Measurements from ENCODE around the gene STK32B.

Gene STK32B

DNA sequence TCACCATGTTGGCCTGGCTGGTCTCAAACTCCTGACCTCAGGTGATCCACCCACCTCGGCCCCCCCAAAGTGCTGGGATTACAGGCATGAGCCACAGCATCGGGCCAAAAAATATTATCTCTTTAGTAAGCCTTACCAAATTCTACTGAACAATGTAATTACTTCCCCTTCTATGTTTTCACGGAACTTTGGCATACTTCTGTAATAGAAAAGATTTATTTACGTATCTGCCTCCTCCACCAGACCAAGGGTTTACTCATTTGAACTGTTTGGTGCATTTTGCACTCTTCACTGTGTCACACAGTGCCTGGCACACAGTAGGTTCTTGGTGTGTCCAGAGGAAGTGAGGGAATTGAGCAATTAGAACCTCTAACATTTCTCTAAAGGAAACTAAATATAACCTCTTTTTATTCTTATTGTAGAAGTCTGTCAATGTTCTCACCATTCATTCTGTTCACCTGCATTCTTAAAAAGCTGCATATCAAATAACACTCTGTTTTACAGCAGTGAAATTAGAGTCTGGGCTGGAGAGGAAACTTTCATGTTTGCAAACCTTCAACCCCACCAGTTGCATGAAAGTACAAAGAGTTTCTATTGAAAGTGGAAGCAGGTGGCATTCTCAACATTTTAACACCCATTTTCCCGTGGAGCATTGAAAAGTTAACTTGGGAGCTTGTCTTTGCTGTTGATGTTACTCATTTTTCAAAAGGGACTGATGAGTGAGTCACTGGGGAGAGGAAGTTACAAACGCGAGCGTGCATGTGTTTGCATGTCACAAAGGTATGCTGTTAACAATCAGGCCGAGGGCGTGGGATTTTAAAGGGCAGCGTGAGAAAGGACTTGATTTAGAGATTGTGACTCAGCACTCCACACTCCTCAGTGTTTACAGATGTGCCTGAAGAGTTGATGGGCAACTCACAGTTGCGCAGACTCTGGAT is 314.1 kb downstream of the STK32B start:
- DNase-seq (ENCODE audit: low read depth in 2 of 2): no peak

DNA sequence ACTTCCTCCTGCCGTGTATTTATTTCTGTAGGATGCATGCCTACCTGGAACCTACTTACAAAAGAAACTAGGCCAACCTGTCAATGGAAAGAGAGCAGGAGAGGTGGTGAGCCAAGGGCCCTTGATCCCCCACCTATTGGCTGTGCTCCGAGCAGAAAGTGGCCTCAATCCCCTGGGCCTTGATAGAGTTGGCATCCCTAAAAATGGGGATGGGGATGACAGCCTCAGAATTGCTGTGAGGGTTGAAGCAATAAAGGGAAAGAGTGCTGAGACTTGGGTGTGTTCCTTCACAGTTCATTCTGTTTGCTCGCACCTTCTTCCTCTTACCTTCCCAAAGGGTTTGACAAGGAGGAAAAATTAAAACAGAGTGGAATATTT is 314.7 kb downstream of the STK32B start:
- DNase-seq (ENCODE audit: low read depth in 2 of 2): no peak

DNA sequence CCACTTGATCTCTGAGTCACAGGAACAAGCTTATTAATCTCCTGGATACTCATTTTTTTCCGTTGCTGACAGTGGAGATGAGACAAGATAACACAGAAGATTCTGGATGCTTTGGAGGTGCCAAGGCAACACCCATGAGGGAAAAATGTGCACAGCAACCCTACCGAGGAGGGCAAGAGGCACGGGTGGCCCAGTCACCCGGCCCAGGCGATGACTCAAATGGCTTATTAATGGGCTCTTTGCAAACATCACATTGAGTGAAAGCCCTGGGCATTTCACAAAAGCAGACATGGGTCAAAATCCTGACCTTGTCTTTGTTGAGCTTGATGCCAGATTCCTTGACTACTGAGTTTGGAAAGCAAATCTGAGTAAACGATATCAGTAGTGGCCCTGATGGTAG is 315.1 kb downstream of the STK32B start:
- DNase-seq (ENCODE audit: low read depth in 2 of 2): no peak

DNA sequence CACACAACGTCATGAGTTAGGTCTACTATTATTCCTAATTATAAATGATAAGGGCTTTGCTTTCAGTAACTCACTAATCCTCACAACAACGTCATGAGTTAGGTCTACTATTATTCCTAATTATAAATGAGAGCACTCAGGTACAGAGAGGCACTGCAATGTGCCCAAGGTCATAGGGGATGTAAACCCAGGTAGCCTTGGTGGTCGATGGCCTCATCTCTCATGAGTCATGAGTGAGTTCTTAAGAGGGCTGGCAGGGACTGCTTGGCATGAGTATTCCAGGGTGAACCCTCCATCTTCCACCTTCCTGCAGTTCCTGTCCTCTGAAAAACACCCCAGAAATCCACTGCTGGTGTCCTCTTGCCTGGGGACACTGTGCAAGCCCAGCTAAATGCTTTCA is 317.1 kb downstream of the STK32B start:
- DNase-seq (ENCODE audit: low read depth in 2 of 2): no peak

DNA sequence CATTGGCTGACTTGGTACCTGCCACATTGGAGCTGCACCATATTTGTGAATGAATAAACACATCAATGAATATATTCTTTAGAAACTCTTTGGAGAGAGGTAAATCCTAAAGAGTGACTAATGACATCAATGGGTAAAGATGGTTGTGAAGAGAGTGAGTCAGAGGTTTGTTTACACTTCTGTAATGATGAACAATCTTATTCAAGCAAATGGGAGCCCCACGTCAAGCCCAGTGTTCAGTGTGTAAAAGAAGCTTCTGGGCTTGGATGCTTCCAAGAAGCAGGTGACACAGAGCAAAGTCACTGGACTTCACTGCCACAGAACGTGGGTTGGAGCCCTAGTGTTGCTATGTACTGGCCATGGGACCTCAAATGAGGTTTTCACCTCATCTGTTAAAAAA is 319.0 kb downstream of the STK32B start:
- DNase-seq (ENCODE audit: low read depth in 2 of 2): no peak

DNA sequence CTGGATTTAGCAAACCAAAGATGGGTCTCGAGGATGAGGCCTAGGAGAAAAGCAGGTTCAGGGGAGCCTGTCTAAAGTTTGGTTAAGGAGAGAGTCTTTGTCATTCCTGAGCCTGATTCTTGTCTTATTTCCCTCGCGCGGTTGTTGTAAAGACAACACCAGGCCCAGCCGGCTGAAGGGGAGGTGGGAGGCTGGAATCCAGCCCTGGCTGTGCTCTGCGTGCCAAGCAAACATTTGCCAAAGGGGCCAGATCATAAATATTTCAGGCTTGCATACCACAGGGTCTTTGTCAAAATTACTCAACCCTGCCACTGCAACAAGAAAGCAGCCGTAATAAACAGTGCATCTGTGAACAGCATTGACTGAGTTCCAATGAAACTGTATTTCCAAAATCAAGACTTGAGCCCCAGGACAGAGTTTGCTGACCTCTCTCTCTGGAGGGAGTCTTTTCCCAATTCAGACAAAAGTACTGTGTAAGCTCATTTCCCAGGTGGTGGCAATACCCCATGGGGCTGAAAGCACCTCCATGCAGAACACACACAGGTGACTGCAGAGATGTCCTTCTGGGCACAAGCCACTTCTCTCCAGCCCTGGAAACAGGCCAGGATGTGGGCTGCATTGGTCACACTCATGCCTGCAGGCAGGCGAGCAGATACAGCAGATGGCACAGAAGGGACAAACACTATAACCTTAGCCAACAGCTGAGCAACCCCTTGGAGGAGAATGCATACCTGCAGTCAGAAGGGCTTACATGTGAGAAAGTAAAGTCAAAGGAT is 320.3 kb downstream of the STK32B start:
- no peak for DNase-seq (ENCODE audit: low read depth in 2 of 2)

DNA sequence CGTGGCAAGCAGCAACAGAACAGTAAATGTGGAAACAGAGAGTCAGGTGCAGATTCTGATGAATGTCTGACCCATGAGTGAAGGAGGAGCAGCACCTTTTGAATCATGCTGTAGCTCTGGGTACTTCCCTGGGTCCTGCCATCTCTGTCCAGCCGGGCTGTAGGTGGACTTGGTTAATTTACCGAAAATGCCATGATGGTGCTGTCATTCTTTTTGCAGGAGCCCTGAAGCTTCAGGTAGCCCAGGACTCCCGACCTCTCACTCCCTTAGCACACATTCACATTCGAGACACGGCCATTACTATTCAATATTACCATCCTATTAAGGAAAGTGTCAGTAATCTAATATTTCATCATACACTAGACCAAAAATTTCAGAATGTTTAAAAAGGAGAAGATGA is 320.9 kb downstream of the STK32B start:
- DNase-seq (ENCODE audit: low read depth in 2 of 2): no peak

DNA sequence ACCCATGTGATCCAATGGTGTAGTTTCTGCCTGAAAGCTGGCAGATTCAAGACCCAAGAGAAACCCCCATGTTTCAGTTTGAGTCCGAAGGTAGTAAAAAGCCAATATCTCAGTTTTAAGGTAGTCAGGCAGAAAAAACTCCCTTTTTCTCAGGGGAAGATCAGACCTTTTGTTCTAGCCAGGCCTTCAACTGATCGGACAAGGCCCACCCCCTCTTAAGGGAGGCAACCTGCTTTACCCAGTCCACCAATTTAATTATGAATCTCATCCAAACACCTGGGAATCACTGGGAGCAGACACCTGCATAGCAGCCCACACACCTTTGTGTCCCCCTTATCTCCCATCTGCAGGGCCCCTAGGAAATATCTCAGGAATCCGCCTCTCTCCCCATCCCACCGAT is 322.0 kb downstream of the STK32B start:
- no peak for DNase-seq (ENCODE audit: low read depth in 2 of 2)

DNA sequence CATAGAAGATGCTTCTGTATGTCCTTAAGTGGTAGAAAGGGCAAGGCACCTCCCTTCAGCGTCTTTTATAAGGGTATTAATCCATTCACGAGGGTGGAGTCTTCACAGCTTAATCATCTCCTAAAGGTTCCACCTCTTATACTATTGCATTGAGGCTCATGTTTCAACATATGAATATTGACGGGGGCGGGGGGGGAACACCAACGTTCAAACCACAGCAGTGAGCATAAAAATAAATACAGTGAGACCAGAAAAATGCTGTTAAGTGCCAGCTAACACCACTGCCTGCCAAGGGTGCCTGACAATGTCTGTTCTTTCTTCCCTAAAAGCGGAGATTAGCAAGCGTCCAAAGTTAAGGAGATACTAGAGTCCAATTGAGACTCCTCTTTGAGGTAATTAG is 323.3 kb downstream of the STK32B start:
- DNase-seq (ENCODE audit: low read depth in 2 of 2): no peak

DNA sequence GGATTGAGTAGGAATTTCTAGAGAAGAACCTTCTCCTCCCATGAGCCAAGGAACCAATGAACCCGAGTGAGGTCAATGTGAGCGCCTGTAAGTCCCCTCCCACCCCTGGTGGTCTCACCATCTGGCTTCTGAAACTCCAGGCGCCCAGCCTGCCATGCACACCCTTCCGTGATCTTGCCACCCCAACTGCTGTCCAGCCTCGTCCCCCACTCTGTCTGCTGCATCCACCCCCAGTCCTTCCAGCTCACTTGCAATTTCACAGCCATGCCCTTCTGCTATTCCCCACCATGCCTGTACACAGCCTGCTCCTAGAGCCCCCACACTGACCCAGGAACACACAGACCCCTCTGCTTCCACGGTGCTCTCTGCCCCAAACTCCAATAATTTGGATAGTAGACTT is 323.7 kb downstream of the STK32B start:
- no peak for DNase-seq (ENCODE audit: low read depth in 2 of 2)

DNA sequence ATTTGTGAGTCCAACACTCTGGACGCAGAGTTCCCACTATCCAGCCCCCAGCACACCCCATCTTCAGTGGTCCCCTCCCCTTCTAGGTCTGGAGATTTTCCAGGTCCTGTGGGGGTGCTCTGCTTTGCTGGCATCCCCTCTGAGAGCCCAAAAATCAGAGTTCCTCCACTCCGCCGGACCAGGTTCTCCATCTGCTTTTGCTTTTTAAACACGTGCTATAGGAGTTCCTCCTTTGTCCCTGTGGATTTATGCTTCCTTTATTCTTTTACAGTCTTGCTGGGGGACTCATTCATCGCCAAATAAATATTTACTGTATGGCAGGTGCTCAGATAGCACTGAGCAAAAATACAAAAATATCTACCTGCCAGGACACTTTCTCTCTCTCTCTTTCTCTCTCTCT is 324.7 kb downstream of the STK32B start:
- DNase-seq (ENCODE audit: low read depth in 2 of 2): no peak

DNA sequence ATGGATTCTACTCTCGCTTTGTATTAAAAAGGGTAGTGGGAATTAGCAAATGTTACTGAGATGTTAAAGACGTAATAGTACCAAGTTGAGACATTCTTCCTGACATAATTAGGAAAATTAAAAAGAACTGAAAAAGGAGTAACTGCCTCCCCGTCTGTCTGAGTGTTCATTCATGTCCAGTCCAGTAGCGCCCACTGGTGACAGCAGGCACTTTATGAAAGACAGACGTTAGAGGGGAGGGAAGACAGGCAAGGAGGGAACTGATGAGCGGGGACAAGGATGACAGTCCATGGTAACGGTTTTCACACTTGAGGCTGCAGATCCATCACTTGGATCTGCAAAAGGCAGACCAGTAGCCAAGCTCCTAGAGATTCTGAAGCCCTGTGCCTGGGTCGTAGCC is 326.7 kb downstream of the STK32B start:
- DNase-seq (ENCODE audit: low read depth in 2 of 2): no peak

DNA sequence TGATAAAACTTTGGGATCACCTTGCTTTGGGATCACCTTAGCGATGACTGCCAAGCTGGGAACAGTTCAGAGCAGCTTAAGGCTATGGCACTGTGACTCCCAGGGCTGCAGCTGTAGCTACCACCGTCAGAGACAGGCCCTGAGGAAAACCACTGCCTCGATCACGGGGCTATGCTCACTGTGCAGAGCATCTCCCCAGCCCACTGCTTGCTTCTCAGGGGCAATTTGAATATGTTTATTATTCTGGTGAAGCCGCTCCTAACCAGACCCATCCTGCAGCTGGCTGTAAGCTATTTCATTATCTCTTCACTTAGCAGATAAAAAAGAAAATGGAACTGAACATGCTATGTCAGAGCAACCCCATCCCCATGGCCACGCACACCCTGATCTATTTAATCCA is 328.6 kb downstream of the STK32B start:
- no peak for DNase-seq (ENCODE audit: low read depth in 2 of 2)

DNA sequence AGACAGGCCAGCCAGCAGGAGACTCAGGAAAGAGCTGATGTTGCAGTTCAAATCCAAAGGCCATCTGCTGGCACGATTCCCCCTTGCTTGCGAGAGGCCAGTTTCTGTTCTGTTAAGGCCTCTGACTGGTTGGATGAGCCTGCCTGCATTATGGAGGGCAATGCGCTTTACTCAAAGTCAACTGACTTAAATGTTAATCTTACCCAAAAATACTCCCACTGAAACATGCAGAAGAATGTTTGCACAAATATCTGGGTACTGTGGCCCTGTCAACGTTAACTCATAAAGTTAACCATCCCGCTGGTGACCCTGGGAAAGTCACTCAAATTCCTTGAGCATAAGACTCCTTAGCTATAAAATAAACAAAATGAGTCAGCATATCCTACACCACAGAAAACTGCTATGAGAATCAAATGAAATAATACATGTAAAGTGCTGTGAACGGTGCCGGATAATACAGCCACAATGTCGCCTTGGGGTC is 330.7 kb downstream of the STK32B start:
- DNase-seq (ENCODE audit: low read depth in 2 of 2): no peak

DNA sequence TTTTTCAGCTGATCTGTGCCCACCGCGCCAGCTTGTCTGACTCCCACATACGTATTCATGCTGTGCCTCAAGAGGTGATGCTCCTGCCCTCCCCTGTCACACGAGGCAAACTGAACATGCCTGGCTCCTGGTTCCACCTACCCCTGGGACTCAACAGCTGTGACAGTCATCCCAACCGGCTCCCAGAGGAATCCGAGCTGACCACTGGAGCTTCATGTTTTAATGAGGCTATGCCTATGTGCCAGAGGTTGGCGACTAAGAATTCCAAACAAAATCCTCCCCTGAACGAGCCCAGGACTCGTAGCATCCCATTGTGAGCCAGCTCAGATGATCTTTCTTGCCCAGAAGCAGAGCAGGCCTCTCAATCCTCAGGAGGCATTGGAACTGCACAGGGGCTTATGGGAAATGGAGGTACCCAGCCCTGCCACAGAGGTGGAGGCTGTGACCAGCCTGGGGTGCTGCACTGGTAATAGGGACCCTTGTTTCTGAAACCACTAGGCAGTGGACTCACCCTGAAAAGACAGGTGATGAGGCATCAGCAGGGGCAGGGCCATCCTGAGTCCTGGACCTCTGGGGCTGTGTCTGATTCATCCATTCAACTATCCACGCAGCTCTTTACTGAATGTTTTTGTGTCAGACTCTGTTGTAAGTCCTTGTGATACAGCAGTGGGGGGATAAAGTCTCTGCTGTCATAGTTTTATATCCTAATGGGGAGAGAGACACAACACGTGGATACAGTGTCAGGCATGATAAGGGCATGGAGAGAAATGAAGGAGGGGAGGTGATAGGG is 332.1 kb downstream of the STK32B start:
- DNase-seq (ENCODE audit: low read depth in 2 of 2): no peak

DNA sequence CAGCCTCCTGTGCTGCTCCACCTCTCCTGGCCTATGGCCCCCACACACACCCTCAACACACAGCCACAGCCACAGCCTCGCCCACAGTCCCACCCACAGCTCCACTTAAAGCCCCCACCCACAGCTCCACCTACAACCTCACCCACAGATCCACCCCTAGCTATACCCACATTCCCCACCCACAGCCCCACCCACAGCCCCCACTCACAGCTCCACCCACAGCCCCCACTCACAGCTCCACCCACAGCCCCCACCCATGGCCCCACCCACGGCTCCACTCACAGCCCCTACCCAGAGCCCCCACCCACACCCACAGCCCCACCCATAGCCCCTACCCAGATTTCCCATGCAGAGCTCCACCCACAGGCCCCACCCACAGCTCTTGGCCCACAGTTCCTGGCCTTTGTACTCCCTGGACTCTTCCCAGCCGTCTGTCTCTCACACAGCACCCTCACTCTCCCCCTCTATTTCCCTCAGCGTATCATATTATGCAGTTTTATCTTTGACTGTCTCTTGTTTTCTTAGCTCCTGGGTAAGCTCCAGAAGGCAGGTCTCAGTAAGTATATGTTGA is 334.5 kb downstream of the STK32B start:
- no peak for DNase-seq (ENCODE audit: low read depth in 2 of 2)

DNA sequence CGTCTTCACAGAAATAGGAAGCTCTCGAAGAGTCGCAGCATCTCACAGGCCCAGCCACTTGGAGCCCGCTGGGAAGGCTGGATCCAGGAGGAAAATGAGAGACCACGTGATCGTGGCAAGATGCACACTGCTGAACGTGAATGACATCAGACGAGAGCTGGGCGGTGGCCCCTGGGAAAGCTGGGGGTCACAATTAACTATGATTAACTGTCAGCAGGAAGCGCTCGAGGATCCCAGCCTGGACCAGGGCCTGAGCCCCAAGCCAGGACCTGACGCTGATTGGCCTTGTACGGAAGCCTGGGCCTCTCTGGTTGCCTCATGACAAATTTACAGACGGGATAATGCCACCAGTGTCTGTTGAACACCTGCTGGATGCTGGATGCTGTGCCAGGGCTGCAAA is 335.6 kb downstream of the STK32B start:
- no peak for DNase-seq (ENCODE audit: low read depth in 2 of 2)

DNA sequence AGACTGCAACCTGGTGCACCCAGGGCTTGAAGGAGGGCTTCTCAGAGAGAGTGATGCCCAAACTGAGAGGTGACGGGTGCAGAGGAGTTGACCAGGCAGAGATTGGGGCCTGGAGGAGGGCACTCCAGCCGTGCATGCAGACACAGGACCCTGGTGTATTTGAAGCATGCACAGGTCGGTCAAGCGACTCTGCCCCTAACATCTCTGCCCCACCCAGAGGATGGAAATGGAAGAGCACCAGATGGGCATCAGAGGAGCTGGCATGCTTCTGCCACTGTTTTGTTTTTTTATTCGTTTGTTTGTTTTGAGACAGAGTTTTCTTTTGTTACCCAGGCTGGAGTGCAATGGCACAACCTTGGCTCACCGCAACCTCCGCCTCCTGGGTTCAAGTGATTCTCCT is 336.2 kb downstream of the STK32B start:
- DNase-seq (ENCODE audit: low read depth in 2 of 2): no peak

DNA sequence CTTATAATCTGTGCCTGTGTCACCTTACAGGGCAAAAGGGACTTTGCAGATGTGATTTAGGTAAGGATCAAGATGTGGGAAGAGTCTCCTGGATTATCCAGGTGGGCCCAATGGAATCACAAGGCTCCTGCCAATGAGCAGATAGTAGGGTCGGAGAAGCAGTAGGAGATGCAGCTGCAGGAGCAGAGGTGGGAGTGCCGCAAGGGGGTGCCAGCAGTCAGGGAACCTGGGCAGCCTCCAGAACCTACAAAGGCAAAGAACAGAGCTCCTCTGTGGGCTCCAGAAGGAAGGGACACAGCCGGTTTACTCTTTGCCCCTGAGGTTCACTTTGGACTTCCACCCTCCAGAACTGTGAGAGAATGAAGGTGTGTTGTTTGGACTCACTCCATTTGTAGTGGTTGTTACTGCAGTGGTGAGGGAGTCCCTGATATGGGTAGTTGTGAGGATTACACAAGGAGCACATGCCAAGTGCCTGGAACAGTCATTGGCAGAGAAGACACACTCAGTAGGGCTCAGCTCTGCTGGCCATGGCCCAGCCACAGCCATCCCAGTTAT is 338.6 kb downstream of the STK32B start:
- DNase-seq (ENCODE audit: low read depth in 2 of 2): no peak

DNA sequence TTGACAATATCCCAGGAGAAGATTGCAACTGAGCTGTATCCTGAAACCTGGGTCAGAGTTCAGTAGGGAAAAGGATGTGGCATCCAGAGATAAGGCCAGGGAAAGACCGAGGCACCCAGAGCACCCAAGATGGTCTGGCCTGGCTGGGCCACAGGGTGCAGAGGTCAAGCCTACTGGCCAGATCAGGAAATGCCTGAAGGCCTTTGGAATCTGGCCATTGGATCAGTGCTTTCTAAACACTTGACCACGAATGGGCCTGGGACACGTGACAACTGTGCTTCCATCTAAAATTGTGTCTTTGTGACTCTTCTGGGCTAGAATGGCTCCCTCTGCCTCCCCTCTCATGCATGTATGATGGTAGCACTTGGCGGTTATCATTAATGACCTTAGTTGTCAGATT is 340.2 kb downstream of the STK32B start:
- DNase-seq (ENCODE audit: low read depth in 2 of 2): no peak

DNA sequence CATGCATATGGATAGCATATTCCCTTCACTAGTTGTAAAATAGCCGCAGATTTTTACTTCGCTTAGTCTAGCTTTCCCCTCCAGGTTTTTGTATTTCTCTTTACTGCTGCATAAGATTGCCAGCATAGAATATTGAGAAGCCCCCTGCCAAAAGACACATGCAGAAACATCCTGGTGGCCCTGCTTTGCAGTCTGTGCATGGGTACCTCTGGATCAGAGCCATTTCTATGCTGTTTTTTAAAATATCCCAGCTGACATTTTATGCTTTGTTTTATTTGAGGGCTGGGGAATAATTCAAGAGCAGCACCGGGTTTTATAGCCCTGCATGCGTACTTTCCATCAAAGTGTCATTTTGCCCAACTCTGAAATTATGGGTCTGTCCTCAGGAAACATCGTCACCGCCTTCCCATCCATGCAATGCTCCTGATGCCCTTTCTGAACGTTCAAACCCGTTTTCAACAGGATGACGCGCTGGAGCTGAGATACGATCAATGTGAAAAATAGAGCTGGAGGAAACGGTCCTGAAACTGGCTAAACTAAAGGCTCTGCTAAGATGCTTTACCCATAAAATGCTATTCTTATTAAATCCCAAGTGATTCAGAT is 342.7 kb downstream of the STK32B start:
- no peak for DNase-seq (ENCODE audit: low read depth in 2 of 2)
